HepG2 (cell line): ENCODE results near the gene BRMS1. TPM values are rescaled to one million over a fixed set of nuclear protein-coding genes. Genes with fewer than 3 reads are reported as not detected.

ENCODE experiments used
- ATAC-seq: fragments of 200-7000 bp; cut with Tn5 transposase; 3 replicates; pipeline ENCODE4 v1.9.1; 2020; ENCODE audit warnings: mild to moderate bottlenecking, moderate library complexity
- BruUV-seq: library from RNA; stranded (reverse); fragments of 400-500 nt; replicated peaks from 2 replicates; lab custom pipeline; 2021; lab: Mats Ljungman, UMichigan
- CTCF ChIA-PET: fragments of 300-600 bp; formaldehyde crosslinking; extraction: SDS; loops from one replicate; lab custom pipeline; 2021; ENCODE audit warnings: low total read pairs, inconsistent platforms, low intra/inter-chr PET ratio; lab: Yijun Ruan, JAX
- POLR2A ChIA-PET: fragments of 350-600 bp; sonication (Branson Sonifier 250); formaldehyde crosslinking; loops from one replicate; lab custom pipeline; 2020; ENCODE audit warnings: antibody characterized with exemption, inconsistent platforms; lab: Yijun Ruan, JAX
- DNase-seq: peaks from one replicate; pipeline ENCODE4 v3.0.0-alpha.2; 2015; ENCODE audit warnings: low spot score
- FAIRE-seq: peaks from 3 replicates; lab custom pipeline; 2011; peaks lifted over from hg19 to GRCh38; lab: Jason Lieb, UNC
- H2AFZ ChIP-seq: one replicate; pipeline ENCODE4 v1.6.1; 2011; ENCODE audit warnings: low read length, inconsistent platforms
- H3K27ac ChIP-seq: fragments of 300-600 bp; 3 replicates; pipeline ENCODE4 v1.8.0; 2011; ENCODE audit warnings: mixed run types, mild to moderate bottlenecking, mixed read lengths, low read length, inconsistent platforms; ENCODE audit not compliant: insufficient read depth; ENCODE audit errors: extremely low read length
- H3K27me3 ChIP-seq, 2 experiments: fragments of 200-600 bp in 1 of 2; 2 replicates in 1 of 2; 3 replicates in 1 of 2; pipeline versions ENCODE4 v1.6.0 to v1.8.0; 2011; ENCODE audit warnings: low read length in 2 of 2, mild to moderate bottlenecking in 2 of 2, moderate library complexity in 2 of 2, inconsistent platforms in 1 of 2; ENCODE audit not compliant: insufficient read depth in 2 of 2, control insufficient read depth in 1 of 2
- H3K36me3 ChIP-seq, 2 experiments: fragments of 200-600 bp in 1 of 2; replicated peaks in 1 of 2; 2 replicates in 1 of 2; 3 replicates in 1 of 2; pipeline versions ENCODE4 v1.5.1 to v1.8.0; 2011; ENCODE audit warnings: low read length in 2 of 2, inconsistent platforms in 1 of 2; ENCODE audit not compliant: insufficient read depth in 2 of 2, control insufficient read depth in 1 of 2
- H3K4me1 ChIP-seq: 2 replicates; pipeline ENCODE4 v1.5.1; 2012; ENCODE audit warnings: low read length, inconsistent platforms; ENCODE audit not compliant: insufficient read depth
- H3K4me2 ChIP-seq: 2 replicates; pipeline ENCODE4 v1.6.0; 2011; ENCODE audit warnings: low read depth, low read length, inconsistent platforms
- H3K4me3 ChIP-seq, 3 experiments: fragments of 200-600 bp in 1 of 3; sonication (generic), shearing (Covaris generic) in 1 of 3; replicated peaks in 1 of 3; 2 replicates each; pipeline ENCODE4 v1.5.1; 2011 to 2016; ENCODE audit warnings: low read length in 3 of 3, inconsistent platforms in 2 of 3, low read depth in 2 of 3, mild to moderate bottlenecking in 2 of 3, control low read depth in 1 of 3, mixed read lengths in 1 of 3; ENCODE audit not compliant: insufficient read depth in 1 of 3
- H3K79me2 ChIP-seq: one replicate; pipeline ENCODE4 v1.6.1; 2011; ENCODE audit warnings: low read length, inconsistent platforms; ENCODE audit not compliant: insufficient read depth
- H3K9ac ChIP-seq: 2 replicates; pipeline ENCODE4 v1.6.0; 2011; ENCODE audit warnings: mild to moderate bottlenecking, low read depth, low read length, inconsistent platforms; ENCODE audit not compliant: insufficient read depth
- H3K9me3 ChIP-seq: 2 replicates; pipeline ENCODE4 v1.5.1; 2012; ENCODE audit warnings: mild to moderate bottlenecking, low read length
- H4K20me1 ChIP-seq: 2 replicates; pipeline ENCODE4 v1.6.0; 2011; ENCODE audit warnings: inconsistent platforms, mild to moderate bottlenecking, low read length, moderate library complexity; ENCODE audit not compliant: insufficient read depth
- ASH2L ChIP-seq: fragments of 300-600, 200-600 bp; sonication (generic); IDR thresholded peaks from 2 replicates; pipeline ENCODE4 v1.7.0; 2017; ENCODE audit warnings: low read depth, mild to moderate bottlenecking, moderate library complexity, mixed read lengths, low read length; ENCODE audit not compliant: insufficient read length
- DNMT3B ChIP-seq: conservative IDR thresholded peaks from 2 replicates; pipeline ENCODE4 v1.6.1; 2016; ENCODE audit warnings: missing biosample characterization, control low read depth
- EED ChIP-seq: sonication (generic); formaldehyde crosslinking; IDR thresholded peaks from 2 replicates; pipeline ENCODE4 v1.5.0; 2020; ENCODE audit warnings: mild to moderate bottlenecking, missing genetic modification reagents
- MATR3 ChIP-seq: sonication (generic); formaldehyde crosslinking; IDR thresholded peaks from 2 replicates; pipeline ENCODE4 v1.4.0; 2020; ENCODE audit warnings: missing genetic modification reagents
- NR2F1 ChIP-seq, 2 experiments: fragments of 450-650 bp in 1 of 2; formaldehyde crosslinking in 1 of 2; IDR thresholded peaks; 2 replicates each; pipeline versions ENCODE4 v1.5.0 to v1.6.1; 2016 to 2020; ENCODE audit warnings: mild to moderate bottlenecking in 1 of 2, missing compliant biosample characterization in 1 of 2, missing genetic modification reagents in 1 of 2, moderate library complexity in 1 of 2
- PRPF4 ChIP-seq: fragments of 200-400 bp; formaldehyde crosslinking; IDR thresholded peaks from 2 replicates; pipeline ENCODE4 v1.6.1; 2016; ENCODE audit warnings: low read length, low read depth; ENCODE audit not compliant: poor library complexity, severe bottlenecking
- THYN1 ChIP-seq: sonication (generic); formaldehyde crosslinking; IDR thresholded peaks from 2 replicates; pipeline ENCODE4 v1.8.1; 2023; ENCODE audit warnings: low read depth, mild to moderate bottlenecking, moderate library complexity, missing genetic modification reagents, borderline replicate concordance
- TOPORS ChIP-seq: sonication (generic); formaldehyde crosslinking; IDR thresholded peaks from 2 replicates; pipeline ENCODE4 v1.8.0; 2023; ENCODE audit warnings: mild to moderate bottlenecking, missing genetic modification reagents
- ZBTB38 ChIP-seq: sonication (generic); formaldehyde crosslinking; IDR thresholded peaks from 2 replicates; pipeline ENCODE4 v1.5.1; 2020; ENCODE audit warnings: mild to moderate bottlenecking, missing genetic modification reagents
- ZNF160 ChIP-seq: sonication (generic); formaldehyde crosslinking; IDR thresholded peaks from 2 replicates; pipeline ENCODE4 v1.8.0; 2022; ENCODE audit warnings: mild to moderate bottlenecking, inconsistent platforms, missing genetic modification reagents
- ZNF20 ChIP-seq: sonication (generic); formaldehyde crosslinking; IDR thresholded peaks from 2 replicates; pipeline ENCODE4 v1.4.0; 2020; ENCODE audit warnings: mild to moderate bottlenecking, moderate library complexity, missing genetic modification reagents
- ZNF329 ChIP-seq: sonication (generic); formaldehyde crosslinking; IDR thresholded peaks from 2 replicates; pipeline ENCODE4 v1.9.0; 2021; ENCODE audit warnings: low read depth, mild to moderate bottlenecking, missing genetic modification reagents
- ZNF567 ChIP-seq: sonication (generic); formaldehyde crosslinking; IDR thresholded peaks from 2 replicates; pipeline ENCODE4 v1.8.1; 2023; ENCODE audit warnings: mild to moderate bottlenecking, missing genetic modification reagents, borderline replicate concordance
- ZNF816 ChIP-seq: sonication (generic); formaldehyde crosslinking; IDR thresholded peaks from 2 replicates; pipeline ENCODE4 v1.8.0; 2022; ENCODE audit warnings: missing genetic modification reagents, mild to moderate bottlenecking, borderline replicate concordance
- WGBS: methylation state at CpG from one replicate; pipeline ENCODE4 v1.1.6; 2017; ENCODE audit warnings: low lambda C conversion rate; 5-methylcytosine and 5-hydroxymethylcytosine counted together
- in situ Hi-C: cut with HindIII; loops from 2 replicates; pipeline ENCODE4 v1.10.0; 2017; ENCODE audit warnings: low pct_unique_long_range_greater_than_20kb; ENCODE audit not compliant: extremely low pct_ligation_motif_present
- intact Hi-C: fragments of 100-400 bp; cut with micrococcal nuclease; formaldehyde crosslinking; loops from one replicate; pipeline ENCODE4 v1.10.0; 2022; ENCODE audit not compliant: unreplicated experiment
- polyA plus RNA-seq, 8 experiments: library from polyadenylated mRNA; depleted of rRNA in 3 of 8; stranded (reverse) in 7 of 8; unstranded in 1 of 8; fragments of >200 nt; fragmentation: Illumina TruSeq in 4 of 8; extraction: Trizol in 4 of 8; gene quantifications; 2 replicates each; pipeline versions ENCODE4 v1.2.1 to v1.2.3, GENCODE V29; 2011 to 2016; ENCODE audit warnings: low read depth in 4 of 8, missing spikeins in 1 of 8, mixed read lengths in 1 of 8; ENCODE audit not compliant: insufficient read depth in 1 of 8
- total RNA-seq, 5 experiments: library from RNA; depleted of rRNA; stranded (reverse); fragments of >200 nt; fragmentation: Illumina TruSeq; extraction: Trizol; gene quantifications; 2 replicates each; pipeline ENCODE4 v1.2.3, GENCODE V29; 2016; ENCODE audit warnings: low read depth in 1 of 5
- TF ChIP-seq, protein P1 (sequence below): sonication (generic); formaldehyde crosslinking; IDR thresholded peaks from 2 replicates; pipeline ENCODE4 v1.4.0; 2020; ENCODE audit warnings: missing genetic modification reagents
- TF ChIP-seq, protein P2 (sequence below): sonication (generic); formaldehyde crosslinking; conservative IDR thresholded peaks from 2 replicates; pipeline ENCODE4 v1.8.1; 2023; ENCODE audit warnings: missing genetic modification reagents
- TF ChIP-seq, protein P3 (sequence below): sonication (generic); formaldehyde crosslinking; IDR thresholded peaks from 2 replicates; pipeline ENCODE4 v1.9.0; 2022; ENCODE audit warnings: low read depth, missing genetic modification reagents

Gene BRMS1
- total and polyA plus RNA-seq, 2 of the 13 experiments (the other 11 are each of a cell fraction or from before 2014, with no cell fraction given) = 15.8 to 55.7 TPM

DNA sequence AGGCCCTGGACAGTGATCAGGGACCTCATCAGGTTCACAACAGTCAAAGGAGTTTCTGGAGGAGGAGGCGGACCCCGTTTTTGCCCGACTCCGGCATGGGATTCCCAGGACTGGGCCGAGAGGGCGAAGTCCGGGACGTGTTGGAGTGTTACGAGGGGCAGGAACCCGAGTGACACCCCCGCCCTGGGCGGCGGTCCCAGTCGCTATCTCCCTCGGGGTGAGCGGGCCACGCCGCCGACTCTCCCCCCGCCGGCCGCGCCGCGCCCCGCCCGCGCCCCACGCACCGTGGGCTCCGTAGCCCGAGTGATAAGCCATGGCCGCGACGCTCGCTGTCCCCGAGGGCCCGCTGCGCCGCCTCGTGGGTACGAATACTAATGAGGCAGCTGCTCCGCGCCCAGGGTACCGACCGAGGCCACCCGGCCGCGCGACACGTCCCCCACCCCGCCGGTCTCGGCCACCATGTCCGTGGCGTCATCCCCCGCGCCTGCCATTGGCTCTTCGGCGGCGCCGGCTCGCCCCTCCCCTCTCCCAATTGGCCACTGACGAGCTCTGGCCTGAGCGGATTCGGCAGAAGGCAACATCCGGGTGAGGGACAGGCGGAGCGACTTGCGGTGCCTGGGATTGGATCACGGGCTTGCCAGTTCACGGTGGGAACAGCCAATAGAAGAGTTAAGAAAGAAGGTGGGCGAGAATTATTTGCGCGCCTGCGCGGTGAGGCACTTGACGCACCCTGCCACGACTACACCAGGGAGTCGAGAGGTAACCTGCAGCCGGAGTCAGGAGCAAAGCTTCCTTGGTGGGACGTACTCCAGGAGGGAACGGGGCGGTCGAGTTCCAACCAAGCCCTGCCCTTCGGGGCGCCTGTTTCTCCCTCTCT is 56.0 kb downstream of the BRMS1 start, which contains the start of gene YIF1A:
YIF1A (minus strand) TSS at position 473 of the 877 bp plus-strand sequence; CDS start at position 315, 158 bp downstream.
- Histone ChIP-seq H3K36me3 (peaks cover 5 to 23% of the 10 kb centered on the region in 2 experiments; a peak in 4 of 5 replicates), H3K4me2 (peak within 1 kb of the TSS; percentile 94), H3K4me1 (peaks cover 61% of the 10 kb centered on the region), H3K4me3 (peak within 1 kb of the TSS; percentile 79 to 95 (median 88)), H2AFZ (no peak within 1 kb of the TSS), H3K27ac (peak within 1 kb of the TSS; percentile 97), H3K9me3 (no peaks in the 10 kb centered on the region), H3K9ac (peak within 1 kb of the TSS; percentile 96), H3K27me3 (peaks cover 0 to 22% of the 10 kb centered on the region in 2 experiments; a peak in 4 of 5 replicates), H4K20me1 (no peaks in the 10 kb centered on the region), H3K79me2 (peaks cover 29% of the 10 kb centered on the region)
- DNase-seq (peak; percentile 99), ATAC-seq (peak; percentile 90), FAIRE-seq (peak; percentile 97)
- intact Hi-C loops = loop anchor here (2.0 kb wide), 1 partner anchor 20 kb away; the partner anchor contains the start of gene RAB1B
- CTCF ChIA-PET = interaction anchor here (1.0 kb wide), 1 partner anchor 20 kb away, joined by 3 read pairs; no protein-coding TSS in a partner anchor
- in situ Hi-C loops = no loop called here
- no TSS peak for BruUV-seq
- WGBS = 2% methylated on average over 30 of the region's 87 CpGs
- POLR2A ChIA-PET = interaction anchor here (0.6 to 5.7 kb wide), 30 partner anchors 9 to 576 kb away, joined by 3 to 121 read pairs (median 5); partner anchors contain the start of genes CCDC85B, CD248, DPP3 and MRPL11
- no peak for TF ChIP-seq MATR3
- TF ChIP-seq, protein P1, sequence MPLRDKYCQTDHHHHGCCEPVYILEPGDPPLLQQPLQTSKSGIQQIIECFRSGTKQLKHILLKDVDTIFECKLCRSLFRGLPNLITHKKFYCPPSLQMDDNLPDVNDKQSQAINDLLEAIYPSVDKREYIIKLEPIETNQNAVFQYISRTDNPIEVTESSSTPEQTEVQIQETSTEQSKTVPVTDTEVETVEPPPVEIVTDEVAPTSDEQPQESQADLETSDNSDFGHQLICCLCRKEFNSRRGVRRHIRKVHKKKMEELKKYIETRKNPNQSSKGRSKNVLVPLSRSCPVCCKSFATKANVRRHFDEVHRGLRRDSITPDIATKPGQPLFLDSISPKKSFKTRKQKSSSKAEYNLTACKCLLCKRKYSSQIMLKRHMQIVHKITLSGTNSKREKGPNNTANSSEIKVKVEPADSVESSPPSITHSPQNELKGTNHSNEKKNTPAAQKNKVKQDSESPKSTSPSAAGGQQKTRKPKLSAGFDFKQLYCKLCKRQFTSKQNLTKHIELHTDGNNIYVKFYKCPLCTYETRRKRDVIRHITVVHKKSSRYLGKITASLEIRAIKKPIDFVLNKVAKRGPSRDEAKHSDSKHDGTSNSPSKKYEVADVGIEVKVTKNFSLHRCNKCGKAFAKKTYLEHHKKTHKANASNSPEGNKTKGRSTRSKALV (CRISPR knock-in tag) = 0 out of 2 replicates have a peak, but pooled peaks have one; percentile 32
- 0 out of 2 replicates have a peak, but pooled peaks have one; percentile 46 for TF ChIP-seq ZNF329 (CRISPR knock-in tag)
- TF ChIP-seq ASH2L = peak; percentile 60
- TF ChIP-seq PRPF4 = no peak
- no peak for TF ChIP-seq ZNF160 (CRISPR knock-in tag)
- no peak for TF ChIP-seq ZBTB38 (CRISPR knock-in tag)
- 0 out of 2 replicates have a peak, but pooled peaks have one; percentile 70 for TF ChIP-seq THYN1 (CRISPR knock-in tag)
- TF ChIP-seq, protein P2, sequence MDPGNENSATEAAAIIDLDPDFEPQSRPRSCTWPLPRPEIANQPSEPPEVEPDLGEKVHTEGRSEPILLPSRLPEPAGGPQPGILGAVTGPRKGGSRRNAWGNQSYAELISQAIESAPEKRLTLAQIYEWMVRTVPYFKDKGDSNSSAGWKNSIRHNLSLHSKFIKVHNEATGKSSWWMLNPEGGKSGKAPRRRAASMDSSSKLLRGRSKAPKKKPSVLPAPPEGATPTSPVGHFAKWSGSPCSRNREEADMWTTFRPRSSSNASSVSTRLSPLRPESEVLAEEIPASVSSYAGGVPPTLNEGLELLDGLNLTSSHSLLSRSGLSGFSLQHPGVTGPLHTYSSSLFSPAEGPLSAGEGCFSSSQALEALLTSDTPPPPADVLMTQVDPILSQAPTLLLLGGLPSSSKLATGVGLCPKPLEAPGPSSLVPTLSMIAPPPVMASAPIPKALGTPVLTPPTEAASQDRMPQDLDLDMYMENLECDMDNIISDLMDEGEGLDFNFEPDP (CRISPR knock-in tag) = no peak
- no peak for TF ChIP-seq ZNF20 (CRISPR knock-in tag)
- no peak for TF ChIP-seq DNMT3B (CRISPR knock-in tag)
- TF ChIP-seq, protein P3, sequence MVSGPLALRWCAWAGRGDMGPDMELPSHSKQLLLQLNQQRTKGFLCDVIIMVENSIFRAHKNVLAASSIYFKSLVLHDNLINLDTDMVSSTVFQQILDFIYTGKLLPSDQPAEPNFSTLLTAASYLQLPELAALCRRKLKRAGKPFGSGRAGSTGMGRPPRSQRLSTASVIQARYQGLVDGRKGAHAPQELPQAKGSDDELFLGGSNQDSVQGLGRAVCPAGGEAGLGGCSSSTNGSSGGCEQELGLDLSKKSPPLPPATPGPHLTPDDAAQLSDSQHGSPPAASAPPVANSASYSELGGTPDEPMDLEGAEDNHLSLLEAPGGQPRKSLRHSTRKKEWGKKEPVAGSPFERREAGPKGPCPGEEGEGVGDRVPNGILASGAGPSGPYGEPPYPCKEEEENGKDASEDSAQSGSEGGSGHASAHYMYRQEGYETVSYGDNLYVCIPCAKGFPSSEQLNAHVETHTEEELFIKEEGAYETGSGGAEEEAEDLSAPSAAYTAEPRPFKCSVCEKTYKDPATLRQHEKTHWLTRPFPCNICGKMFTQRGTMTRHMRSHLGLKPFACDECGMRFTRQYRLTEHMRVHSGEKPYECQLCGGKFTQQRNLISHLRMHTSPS (CRISPR knock-in tag) = no peak
- no peak for TF ChIP-seq ZNF567 (CRISPR knock-in tag)
- TF ChIP-seq TOPORS = peak; percentile 26; the same call in 1 of the 2 replicates
- TF ChIP-seq ZNF816 (CRISPR knock-in tag) = no peak
- TF ChIP-seq NR2F1 (CRISPR knock-in tag; IDR thresholded peaks at IDR 0.05) = no peak; a peak in 1 of 4 replicates
- no peak for TF ChIP-seq EED (CRISPR knock-in tag)
